Embryonic facial prominence (tissue), 1 donor: ENCODE data around the gene OR1J1.

Source experiments
- DNase-seq: peaks from one replicate; pipeline ENCODE4 v3.0.0-alpha.2; 2016; ENCODE audit errors: extremely low spot score

OR1J1 gene

DNA sequence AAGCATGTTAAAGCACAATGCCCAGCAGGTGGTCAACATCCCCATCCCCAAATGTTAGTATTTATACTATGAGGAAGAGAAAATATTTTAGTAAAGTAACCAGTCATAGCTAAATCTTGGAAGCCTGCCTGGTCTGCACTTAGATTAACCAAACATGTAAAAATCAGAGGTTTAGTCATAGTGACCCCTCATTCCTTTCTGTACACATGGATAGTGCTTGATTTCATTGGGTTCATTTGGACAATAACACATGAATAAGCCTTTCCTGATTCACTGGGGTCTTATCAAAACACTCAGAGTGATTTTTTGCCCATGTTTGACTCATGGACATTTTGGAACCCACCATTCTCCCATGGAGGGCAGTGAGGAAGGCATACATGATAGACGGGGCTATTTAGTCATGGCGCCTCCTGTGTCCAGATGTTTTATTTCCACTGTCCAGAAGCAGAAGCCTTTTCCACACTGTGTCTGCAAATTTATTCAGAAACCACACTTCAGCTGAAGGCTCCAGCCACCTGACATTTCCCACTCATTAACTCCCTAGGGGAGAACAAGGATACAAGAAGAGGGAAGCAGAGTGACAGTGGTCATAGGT is 32.5 kb downstream of the OR1J1 start:
- no peak for DNase-seq

DNA sequence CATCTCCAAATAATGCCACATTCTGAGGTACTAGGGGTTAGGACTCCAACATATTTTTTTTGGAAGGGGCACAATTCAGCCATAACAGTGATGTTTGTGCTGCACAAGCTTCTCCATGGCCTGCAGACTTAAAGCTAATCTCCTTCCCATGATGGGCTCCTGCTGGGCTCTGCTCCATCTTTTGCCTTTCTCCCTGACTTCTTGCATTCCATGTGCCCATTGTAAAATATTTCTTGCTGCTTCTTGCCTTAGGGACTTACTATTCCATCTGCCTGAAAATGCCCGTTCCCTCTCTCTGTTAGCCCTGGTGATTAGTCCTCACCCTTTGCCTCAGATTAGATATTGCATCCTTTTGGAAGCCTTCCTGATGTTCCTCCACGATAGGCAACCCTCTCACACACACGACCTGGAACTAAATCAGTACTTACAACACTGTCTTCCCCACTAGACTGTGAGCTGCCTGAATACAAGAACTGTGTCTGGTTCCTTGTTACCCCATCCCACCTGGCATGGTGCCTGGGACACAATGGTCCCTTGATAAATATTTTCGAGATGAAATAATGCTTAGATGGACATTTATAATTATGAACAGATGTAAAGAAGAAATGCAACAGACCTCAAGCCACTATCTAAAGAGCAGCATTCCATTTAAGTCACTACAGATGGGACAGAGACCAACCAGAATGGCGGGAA is 33.5 kb downstream of the OR1J1 start:
- DNase-seq: no peak

DNA sequence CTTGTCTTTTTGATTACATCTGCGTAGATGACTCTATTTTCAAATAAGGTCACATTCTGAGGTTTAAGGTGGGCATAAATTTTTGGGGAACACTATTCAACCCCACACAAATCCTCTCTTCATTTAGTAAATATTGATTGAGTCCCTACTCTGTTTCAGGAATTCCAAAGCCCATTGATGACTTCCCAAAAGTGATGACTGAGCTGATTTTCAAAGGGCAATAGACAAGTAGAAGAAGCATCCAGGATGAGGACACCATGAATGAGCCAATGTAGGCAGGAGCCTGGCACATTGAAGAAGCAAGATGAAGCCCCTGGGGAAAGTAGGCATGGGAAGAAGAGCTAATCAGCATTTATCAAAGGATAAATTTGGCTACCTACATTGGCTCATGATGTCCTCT is 35.2 kb downstream of the OR1J1 start:
- DNase-seq: no peak
